GM21576 (cell line): ENCODE results near the gene AP1M2.
"Not testable (repeated sequence)": the region's sequence is repeated elsewhere in the genome, so short reads cannot be mapped to it uniquely, and the experiment has no call there.

Experiments used
- ATAC-seq: cut with Tn5 transposase; IDR thresholded peaks from one replicate; pipeline ENCODE4 v1.9.1; 2021; ENCODE audit warnings: mild to moderate bottlenecking, moderate library complexity; ENCODE audit not compliant: unreplicated experiment

AP1M2 gene

DNA sequence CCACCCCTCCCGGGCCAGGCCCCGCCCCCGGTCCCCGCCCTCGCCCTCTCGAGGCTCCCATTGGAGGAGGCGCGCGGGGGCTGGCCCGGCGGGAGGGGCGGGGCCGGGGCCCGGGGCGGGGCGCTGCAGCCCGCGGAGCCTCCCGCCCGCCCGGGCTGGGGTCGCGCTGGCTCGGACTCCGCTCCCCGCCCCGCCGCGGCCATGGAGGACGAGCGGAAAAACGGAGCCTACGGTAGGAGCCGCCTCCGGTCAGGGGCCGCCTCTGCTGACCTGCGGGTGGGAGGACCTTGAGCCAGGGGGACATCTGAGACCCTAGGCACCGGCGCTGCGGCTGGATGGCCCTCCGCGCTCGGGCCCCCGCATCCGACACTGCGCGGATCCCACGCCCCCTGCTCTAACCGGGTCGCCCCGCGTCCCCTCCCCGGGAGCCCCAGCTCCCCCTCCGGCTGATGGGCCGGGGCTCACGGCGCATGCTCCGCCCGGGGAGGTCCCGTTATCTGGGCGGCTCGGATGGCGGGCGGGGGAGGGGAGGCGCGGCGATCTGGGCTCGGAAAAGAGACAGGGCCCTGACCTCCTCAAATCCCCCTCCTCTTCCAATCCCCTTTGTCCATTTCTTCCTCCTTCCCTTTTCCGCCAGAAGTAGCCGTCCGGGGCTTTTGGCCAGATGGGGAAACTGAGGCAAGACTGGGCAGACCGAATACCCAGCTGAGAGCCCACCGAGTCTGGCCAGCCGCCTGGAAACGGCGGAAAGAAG, 15.4 kb upstream of the AP1M2 start:
- ATAC-seq, result peak; percentile 50

GRCh38 chr19:10601999-10602329, 14.9 kb upstream of the AP1M2 start:
- no peak for ATAC-seq

DNA sequence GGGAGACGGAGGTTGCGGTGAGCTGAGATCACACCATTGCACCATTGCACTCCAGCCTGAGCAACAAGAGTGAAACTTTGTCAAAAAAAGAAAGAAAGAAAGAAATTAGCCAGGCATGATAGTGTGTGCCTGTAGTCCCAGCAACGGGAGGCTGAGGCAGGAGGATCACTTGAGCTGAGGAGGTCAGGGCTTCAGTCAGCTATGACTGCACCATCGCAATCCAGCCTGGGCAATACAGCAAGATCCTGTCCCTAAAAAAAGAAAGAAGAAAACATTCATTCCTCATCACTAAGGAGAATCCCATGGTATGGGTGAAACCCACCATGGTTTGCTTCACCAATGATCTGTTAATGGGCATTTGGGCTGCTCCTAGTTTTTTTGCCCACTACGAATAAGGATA, 13.0 kb upstream of the AP1M2 start:
- ATAC-seq, result no peak

- peak; percentile 52 for ATAC-seq
These were observed 6.9 kb upstream of the AP1M2 start for GRCh38 chr19:10593820-10594637.

GRCh38 chr19:10593148-10593547, 6.0 kb upstream of the AP1M2 start:
- no peak for ATAC-seq

DNA sequence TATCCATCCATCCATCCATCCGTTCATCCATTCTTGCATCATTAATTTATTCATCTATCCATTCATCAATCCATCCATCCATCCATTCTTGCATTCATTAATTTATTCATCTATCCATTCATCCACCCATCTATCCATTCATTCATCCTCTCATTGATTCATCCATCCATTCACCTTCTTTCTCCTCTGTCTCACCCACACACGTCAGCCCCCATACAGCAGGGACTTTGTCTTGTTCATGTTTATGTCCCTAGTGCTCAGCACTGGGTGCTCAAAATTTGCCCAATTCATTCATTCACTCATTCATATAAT, 683 bp upstream of the AP1M2 start:
- no peak for ATAC-seq

GRCh38 chr19:10586396-10586795, 716 bp downstream of the AP1M2 start:
- no peak for ATAC-seq

DNA sequence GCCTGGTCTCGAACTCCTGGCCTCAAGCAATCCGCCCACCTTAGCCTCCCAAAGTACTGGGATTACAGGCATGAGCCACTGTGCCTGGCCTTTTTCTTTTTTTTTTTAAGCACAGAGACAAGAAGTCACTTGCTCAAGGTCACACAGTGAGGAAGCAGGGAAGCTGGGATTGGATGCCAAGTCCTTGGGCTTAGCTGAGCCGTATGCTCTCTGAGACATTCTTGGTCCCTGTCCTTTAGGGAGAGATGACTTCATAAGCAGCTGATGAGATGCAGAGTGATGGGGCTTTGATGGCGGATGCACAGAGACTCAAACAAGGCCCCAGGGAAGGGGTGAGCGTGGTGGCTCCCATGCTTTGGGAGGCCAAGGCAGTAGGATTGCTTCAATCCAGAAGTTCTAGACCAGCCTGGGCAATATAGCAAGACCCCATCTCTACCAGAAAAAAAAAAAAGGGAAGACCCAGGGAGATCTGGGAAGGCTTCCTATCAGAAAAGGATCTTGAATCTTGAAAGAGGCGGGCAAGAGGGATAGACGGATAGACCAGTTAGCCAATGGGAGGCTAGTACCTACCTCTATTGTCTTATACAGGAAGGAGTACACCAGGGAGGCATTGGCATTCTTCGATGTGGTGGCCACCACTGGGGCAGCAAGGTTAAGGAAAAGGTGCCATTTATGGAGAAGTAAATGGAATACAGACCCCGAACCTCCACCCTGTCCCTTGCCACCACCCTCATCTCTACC, 3.9 kb downstream of the AP1M2 start:
- ATAC-seq, result no peak

- ATAC-seq, result no peak
These were observed 5.0 kb downstream of the AP1M2 start for GRCh38 chr19:10582091-10582490.

DNA sequence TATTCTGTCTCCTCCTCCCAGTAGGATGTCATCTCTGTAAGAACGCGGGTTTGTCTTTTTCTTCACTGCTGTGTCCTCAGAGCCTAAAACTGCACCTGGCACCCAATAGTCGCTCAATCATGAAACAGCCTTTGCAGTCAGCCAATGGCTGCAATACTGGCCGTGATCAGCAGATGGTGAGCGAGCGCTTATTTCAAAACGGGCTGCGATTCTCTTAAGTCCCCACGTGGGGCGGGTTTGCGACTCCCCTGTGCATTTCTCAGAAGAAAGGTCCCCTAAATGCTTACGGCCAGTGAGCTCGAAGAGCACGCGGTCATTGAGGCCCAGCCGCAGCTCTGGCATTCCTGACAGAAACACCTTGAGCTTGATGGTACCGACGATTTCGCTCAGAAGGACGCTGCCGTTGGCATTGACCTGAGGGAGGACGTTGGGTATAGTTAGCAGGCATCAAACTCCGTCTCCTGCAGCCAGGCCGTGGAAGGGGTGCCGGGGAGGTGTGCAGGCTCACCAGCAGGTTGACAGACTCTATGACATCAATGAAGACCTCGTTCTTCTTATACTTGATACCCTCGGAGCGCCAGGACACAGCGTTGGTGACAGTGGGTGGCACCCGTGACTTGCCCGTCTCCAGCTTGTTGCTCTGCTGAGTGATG, 6.0 kb downstream of the AP1M2 start:
- no peak for ATAC-seq

DNA sequence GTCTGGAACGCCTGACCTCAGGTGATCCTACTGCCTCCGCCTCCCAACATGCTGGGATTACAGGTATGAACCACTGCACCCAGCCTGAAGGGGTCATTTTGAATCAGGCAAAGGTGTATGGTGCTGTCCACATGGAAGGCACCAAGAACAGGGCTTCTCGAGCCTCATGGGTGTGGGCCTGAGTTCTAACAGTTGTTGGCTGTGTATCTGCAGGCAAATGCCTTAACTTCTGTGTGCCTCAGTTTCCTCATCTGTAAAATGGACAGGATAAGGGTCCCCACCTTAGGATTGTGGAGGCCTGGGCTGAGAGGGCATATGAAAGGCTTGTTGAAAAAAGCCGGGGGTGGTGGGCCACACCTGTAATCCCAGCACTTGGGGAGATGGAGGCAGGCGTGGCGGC, 9.2 kb downstream of the AP1M2 start:
- ATAC-seq, result no peak

DNA sequence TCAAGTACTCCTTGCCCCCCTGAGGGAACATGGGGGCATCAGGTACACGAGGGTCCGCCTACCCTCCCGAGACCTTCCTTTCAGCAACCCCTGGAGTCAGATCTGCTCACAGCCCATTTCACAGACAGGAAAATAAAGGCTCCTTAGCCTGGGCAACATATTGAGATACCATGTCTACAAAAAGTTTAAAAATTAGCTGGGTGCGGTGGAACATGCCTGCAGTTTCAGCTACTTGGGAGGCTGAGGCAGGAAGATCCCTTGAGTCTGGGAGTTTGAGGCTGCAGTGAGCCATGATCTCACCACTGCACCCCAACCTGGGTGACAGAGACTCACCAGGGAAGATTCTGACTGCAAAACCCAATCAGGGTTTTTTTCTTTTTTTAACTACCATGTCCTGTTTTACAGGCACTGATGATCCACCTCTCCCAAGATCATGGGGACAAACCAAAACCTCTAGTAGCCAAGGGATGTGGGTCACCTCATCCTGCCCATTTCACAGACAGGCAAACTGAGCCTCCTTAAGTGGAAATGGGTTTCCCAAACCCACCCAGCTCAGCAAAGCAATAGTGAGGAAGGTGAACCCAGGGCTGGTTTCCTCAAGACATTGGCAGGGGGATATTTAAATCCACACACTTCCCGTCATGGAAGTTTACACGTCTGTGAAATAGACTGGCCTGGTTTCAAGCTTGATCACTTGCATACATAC, 11.9 kb downstream of the AP1M2 start:
- no peak for ATAC-seq

DNA sequence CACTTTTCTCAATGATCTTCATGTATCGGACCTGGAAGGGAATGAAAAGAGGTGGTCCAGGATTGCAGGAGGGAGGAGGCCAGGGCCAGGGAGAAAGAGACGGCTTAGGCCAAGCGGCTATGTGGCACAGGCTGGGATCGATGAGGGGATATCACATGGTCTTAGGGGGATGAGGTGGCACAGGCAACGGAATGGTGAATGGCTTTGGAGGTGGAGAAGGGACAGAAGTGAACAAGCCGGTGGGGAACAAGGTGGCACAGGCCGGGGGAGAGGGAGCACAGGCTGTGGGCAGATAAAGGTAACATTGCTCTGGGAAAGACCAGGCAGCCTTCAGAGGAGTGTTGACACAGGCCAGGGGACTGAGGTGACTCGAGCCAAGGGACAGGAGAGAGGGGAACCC, 12.7 kb downstream of the AP1M2 start:
- no peak for ATAC-seq

- not testable (repeated sequence) for ATAC-seq
These were observed 13.3 kb downstream of the AP1M2 start for GRCh38 chr19:10573793-10574192.

- ATAC-seq, result peak; percentile 54
These were observed 18.1 kb downstream of the AP1M2 start, which contains the start of gene CDKN2D for GRCh38 chr19:10568826-10569651. TSS of gene CDKN2D (minus strand) at chr19:10568979. CDS start at chr19:10568653, 326 bp downstream.

DNA sequence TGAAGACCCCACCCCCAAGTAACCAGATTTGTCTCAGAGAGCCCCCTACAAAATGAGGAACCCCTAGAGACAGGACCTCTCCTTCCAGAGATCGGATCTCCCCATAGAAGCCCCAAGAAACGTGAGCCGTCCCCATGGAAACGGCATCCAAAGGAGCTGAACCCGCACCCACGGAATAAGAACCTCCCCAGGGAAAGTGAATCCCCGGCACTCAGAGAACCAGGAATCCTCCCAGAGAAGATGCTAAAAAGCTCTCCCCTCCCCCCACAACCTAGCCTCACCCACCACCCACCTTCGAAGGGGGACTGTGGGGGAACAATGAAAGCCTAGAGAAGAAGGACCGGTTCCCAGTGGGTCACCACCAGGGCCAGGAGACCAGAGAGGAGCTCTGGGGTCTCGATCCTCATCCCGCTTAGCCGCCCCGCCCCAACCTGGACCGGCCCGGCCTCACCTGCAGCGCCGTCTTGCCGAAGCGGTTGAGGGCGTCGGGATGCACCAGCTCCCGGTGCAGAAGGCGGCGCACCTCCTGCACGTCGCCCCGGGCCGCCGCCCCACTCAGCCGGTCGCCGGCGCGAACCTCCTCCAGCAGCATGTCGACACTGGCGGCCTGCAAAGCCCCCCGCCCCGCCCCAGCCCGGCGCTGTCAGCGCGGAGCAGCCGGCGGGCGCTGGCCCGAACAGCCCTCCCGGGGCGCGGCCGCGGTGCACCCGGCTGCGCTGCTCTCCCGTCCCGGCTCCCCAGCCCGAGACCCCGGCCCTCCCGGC, 18.9 kb downstream of the AP1M2 start:
- peak; percentile 4 for ATAC-seq

- ATAC-seq, result no peak
These were observed 19.5 kb downstream of the AP1M2 start for GRCh38 chr19:10567656-10568055.

DNA sequence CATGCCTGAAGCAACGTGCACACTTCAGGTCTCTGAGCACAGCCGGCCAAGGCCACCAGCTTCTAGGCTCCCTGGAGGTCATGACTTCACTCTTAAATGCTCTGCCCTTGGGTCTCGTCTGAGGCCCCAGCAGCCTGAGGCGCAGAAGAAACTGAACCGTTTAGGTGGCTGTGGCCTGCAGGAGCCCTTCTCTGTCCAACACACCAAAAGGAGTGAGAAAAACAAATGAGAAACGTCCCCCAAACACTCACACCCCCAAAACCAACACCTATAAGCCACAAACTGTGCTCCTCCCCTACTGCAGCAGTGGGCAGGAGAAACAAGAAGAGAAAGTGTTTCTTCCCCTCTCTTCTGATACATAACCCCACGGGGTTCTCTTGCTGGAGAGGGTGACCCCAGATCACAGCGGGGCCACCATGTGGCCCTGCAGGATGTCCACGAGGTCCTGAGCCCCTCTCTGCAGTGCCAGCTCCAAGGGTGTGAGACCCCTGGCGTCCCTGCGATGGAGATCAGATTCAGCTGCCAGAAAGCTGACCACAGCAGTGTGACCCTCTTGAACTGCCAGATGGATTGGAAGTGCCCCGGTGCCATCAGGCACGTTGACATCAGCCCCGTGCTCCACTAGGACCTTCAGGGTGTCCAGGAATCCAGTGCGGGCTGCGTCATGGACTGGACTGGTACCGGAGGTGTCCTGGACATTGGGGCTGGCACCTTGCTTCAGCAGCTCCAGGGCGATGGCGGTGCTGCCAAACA, 20.3 kb downstream of the AP1M2 start:
- ATAC-seq, result no peak

GRCh38 chr19:10566408-10566657, 20.8 kb downstream of the AP1M2 start:
- ATAC-seq, result no peak
